ENCODE measurements around the gene SDC4.

The SDC4 gene

DNA sequence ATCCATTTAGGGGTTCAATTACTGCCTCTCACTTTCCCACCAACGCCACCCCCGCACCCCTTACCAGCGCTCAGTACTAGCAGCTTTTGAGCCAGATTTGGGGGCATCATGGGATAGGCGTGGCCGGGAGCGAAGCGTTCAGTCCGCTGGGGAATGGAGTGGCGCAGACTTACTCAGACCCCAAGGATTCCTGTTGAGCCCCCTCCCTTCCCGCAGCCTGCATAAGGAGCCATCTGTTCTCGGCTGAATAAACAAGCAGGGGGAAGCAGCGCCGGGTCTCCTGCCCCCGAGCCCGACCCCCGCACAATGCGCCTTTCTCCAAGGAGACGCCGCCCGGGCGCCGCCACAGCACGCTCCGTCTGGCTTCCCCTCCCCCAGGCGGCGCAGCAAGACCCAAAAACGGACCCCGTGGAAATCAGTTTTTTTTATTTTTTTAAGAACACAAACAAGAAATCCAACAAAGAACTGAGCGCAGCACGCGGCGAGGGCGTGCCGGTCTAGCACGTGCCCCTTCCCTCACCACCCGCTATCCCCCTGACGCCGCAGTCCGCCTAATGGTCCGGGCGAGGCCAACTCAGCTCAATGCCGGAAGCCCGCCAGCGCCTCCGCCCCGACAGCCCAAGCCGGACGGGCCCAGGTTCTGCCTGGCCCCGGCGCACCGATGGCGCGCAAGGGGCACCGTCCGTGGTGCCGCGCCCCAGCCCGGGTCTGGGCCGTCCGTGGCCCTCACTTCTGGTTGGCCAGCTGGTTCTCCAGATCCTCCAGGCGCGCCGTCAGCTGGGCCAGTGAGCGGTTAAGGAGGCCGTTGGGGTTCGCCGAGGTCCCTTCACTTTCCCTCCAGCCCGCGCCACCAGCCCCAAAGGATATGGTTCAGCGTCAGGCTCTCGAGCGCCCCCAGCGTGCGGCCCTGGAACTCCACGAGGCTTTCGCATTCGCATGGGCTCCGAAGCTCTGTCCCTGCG lies 54.9 kb downstream of the SDC4 start:
- no peak for FAIRE-seq

DNA sequence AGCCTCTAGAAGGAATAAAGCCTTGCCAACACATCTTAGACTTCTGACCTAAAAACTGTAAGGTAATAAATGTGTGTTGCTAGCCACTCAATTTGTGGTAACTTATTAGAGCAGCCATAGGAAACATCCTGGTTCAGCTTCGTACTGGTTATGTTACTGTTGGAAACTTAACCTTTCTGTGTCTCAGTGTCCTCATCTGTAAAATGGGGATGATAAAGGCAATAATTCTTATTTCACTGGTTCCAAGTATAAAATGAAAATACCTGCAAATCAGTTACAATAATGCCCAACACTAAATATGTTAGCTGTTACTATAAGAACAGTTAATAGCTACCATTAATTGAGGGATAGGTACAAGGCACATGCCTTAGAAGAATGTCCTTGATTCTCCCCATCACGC lies 55.9 kb downstream of the SDC4 start:
- FAIRE-seq = no peak

DNA sequence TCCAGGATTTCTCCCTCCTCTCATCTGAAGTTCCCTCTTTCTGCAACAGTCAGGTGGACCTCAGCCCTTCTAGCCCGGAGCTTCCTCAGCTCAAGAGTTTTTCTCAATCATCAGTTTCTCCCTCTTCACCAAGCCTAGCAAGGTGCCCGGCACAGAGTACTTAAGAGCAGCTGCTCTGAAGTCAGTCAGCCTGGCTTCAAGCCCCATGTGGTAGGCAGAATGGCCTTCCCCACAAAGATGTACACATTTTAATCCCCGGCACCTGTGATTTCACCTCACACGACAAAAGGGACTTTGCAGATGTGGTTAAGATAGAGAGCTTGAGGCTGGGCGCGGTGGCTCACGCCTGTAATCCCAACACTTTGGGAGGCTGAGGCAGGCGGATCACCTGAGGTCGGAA lies 56.7 kb downstream of the SDC4 start:
- FAIRE-seq = no peak

- FAIRE-seq = no peak
These were observed 57.4 kb downstream of the SDC4 start for GRCh38 chr20:45290677-45291355.

GRCh38 chr20:45289942-45290676 lies 58.1 kb downstream of the SDC4 start:
- no peak for FAIRE-seq

- no peak for FAIRE-seq
These were observed 59.4 kb downstream of the SDC4 start for GRCh38 chr20:45288860-45289259.

DNA sequence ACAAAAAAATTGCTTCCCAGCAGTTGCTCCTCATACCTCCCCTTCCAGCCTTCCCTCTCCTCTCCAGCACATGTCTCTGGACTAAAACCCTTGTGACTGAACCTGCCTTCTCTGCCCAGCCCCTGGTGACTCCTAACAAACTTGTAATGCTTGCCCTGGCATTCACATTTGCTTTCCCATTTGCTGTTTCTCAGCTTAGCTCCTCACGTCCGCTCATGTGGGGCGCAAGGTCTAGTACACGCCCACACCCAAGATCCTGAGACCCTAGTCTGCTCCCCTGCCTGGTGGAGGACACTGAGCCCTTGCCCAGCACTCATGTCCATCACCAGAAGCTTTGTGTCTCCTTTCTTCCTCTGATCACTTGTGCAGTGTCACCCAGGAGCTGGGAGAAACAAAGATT lies 59.8 kb downstream of the SDC4 start:
- no peak for FAIRE-seq

GRCh38 chr20:45283551-45284057 lies 64.6 kb downstream of the SDC4 start:
- no peak for FAIRE-seq

- no peak for FAIRE-seq
These were observed 65.3 kb downstream of the SDC4 start for GRCh38 chr20:45282700-45283550.

DNA sequence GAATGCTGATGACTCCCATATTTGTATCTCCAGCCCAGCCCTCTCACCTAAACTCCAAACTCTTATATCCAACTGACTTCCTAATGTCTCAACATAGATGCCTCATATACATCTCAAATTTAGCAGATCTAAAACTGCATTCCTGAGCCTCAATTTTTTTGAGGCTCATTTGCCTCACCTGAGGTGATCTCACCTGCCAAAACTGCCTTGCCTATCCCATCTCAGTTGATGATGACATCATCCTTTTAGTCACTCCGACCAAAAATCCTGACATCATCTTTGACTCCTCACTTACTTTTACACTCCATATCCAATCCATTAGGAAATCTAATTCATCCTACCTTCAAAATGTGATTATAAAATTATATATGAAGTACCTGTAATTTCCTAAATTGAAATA lies 68.2 kb downstream of the SDC4 start:
- no peak for FAIRE-seq

DNA sequence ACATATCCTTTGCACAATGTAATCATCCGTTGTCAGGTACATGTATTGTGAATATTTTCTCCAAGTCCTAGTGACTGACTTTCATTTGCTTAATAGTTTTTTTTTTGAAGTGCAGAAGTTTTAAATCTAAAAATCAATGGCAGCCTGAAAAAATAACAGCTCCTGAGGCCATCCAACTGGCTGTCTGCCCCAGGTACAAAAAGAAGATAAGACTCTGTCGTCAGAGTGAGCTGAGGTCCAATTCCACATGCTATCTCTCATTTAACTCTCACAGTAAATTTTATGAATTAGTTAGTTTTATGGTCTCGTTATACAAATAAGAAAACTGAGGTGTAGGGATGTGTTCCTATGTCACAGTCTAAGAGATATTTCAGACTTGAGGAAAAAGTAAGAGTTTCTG lies 72.9 kb downstream of the SDC4 start:
- FAIRE-seq = no peak
